ENCODE measurements around the gene DNAAF3.

- TF ChIP-seq ZNF274 (IDR thresholded peaks at IDR 0.05; ENCODE audit: low read depth, low read length), result no peak
- no peak for TF ChIP-seq YY1 (IDR thresholded peaks at IDR 0.05; ENCODE audit: insufficient read depth, insufficient read length)
These were observed 46.0 kb upstream of the DNAAF3 start for GRCh38 chr19:55212447-55212846.
